Measurements from ENCODE around the gene MAD1L1. TPM values are rescaled to one million over a fixed set of nuclear protein-coding genes. Genes with fewer than 3 reads are reported as not detected.

Gene MAD1L1
- total RNA-seq, 1 donor from 2014 or later: 57.4 TPM

DNA sequence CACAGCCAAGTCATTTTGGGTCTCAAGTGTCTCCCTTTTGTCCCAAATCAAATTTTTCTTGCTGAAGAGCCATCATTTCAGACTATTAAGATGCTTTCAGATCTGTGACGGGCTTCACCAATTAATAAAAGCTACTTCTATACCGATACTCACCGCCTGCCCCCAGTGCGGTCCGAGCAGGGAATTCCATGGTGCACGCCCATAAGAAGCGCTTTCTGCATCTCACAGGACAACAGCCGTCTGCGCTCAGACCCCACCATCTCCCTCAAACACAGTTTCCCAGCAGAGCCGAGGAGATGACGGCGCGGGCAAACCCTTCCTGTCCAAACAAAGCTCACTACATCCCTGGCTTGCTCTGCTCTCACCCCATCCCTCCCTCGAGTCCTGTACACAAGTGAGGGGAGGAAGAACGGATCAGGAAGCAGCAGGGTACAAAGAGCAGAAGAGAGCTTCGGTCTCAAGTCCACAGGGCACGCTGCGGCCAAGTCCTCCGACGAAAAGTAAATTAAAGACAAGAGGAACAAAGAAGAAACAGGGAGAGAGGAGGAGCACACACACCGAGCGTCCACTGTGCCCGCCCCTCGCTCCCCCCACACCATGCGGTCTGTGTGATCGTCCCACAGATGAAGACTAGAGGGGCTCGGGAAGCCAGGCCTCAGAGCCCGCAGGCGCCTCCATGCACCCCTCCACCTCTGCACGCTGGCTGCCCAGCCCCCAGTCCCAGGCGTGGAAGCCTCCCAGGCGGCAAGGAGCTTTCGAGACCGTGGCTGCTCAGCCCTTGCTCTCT is 121.9 kb downstream of the MAD1L1 start:
- FAIRE-seq (no peak), DNase-seq (ENCODE audit: low read depth) (no peak)
- TF ChIP-seq, protein P1, sequence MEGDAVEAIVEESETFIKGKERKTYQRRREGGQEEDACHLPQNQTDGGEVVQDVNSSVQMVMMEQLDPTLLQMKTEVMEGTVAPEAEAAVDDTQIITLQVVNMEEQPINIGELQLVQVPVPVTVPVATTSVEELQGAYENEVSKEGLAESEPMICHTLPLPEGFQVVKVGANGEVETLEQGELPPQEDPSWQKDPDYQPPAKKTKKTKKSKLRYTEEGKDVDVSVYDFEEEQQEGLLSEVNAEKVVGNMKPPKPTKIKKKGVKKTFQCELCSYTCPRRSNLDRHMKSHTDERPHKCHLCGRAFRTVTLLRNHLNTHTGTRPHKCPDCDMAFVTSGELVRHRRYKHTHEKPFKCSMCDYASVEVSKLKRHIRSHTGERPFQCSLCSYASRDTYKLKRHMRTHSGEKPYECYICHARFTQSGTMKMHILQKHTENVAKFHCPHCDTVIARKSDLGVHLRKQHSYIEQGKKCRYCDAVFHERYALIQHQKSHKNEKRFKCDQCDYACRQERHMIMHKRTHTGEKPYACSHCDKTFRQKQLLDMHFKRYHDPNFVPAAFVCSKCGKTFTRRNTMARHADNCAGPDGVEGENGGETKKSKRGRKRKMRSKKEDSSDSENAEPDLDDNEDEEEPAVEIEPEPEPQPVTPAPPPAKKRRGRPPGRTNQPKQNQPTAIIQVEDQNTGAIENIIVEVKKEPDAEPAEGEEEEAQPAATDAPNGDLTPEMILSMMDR (IDR thresholded peaks at IDR 0.05; ENCODE audit: insufficient read depth, low read length, severe bottlenecking): no peak
- Histone ChIP-seq H3K27me3 (ENCODE audit: control insufficient read depth, insufficient read depth, low read length) (no peaks in the 10 kb centered on the region), H3K4me3 (ENCODE audit: low read depth, low read length) (no peak overlapping the region), H3K36me3 (ENCODE audit: control insufficient read depth, insufficient read depth, low read length) (no peaks in the 10 kb centered on the region)

- TF ChIP-seq, protein P1 (IDR thresholded peaks at IDR 0.05; ENCODE audit: insufficient read depth, low read length, severe bottlenecking): no peak
- Histone ChIP-seq H3K36me3 (ENCODE audit: control insufficient read depth, insufficient read depth, low read length) (no peaks in the 10 kb centered on the region), H3K4me3 (ENCODE audit: low read depth, low read length) (no peak overlapping the region), H3K27me3 (ENCODE audit: control insufficient read depth, insufficient read depth, low read length) (no peaks in the 10 kb centered on the region)
- DNase-seq (ENCODE audit: low read depth) (peak; percentile 96), FAIRE-seq (no peak)
Observed at GRCh38 chr7:2109936-2110609, 122.7 kb downstream of the MAD1L1 start.

- Histone ChIP-seq H3K27me3 (ENCODE audit: control insufficient read depth, insufficient read depth, low read length) (no peaks in the 10 kb centered on the region), H3K36me3 (ENCODE audit: control insufficient read depth, insufficient read depth, low read length) (no peaks in the 10 kb centered on the region), H3K4me3 (ENCODE audit: low read depth, low read length) (no peak overlapping the region)
- TF ChIP-seq, protein P1 (IDR thresholded peaks at IDR 0.05; ENCODE audit: insufficient read depth, low read length, severe bottlenecking): no peak
- no peak for DNase-seq (ENCODE audit: low read depth)
- FAIRE-seq: no peak
Observed at GRCh38 chr7:2109251-2109872, 123.4 kb downstream of the MAD1L1 start.

GRCh38 chr7:2108501-2109250 is 124.1 kb downstream of the MAD1L1 start:
- Histone ChIP-seq H3K36me3 (ENCODE audit: control insufficient read depth, insufficient read depth, low read length) (no peaks in the 10 kb centered on the region), H3K4me3 (ENCODE audit: low read depth, low read length) (no peak overlapping the region), H3K27me3 (ENCODE audit: control insufficient read depth, insufficient read depth, low read length) (no peaks in the 10 kb centered on the region)
- TF ChIP-seq, protein P1 (IDR thresholded peaks at IDR 0.05; ENCODE audit: insufficient read depth, low read length, severe bottlenecking): no peak
- DNase-seq (ENCODE audit: low read depth) (no peak), FAIRE-seq (no peak)

DNA sequence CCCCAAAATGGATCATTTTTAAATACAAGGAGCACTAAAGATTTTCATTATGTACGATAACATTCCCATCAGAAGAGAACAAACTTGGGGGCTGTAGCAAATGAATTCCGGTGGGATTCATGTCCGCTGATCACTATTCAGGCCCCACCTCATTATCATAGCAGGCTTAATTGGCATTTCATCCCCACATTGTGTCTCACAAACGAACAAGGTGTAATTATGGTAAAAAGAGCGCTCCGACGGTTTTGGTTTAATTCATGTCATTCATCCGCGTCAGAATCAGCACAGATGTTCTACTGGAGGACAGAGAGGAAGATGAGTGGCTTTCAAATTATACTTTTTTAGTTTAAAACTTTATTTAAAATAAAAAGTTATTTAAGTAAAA is 124.7 kb downstream of the MAD1L1 start:
- FAIRE-seq: no peak
- Histone ChIP-seq H3K36me3 (ENCODE audit: control insufficient read depth, insufficient read depth, low read length) (no peaks in the 10 kb centered on the region), H3K4me3 (ENCODE audit: low read depth, low read length) (no peak overlapping the region), H3K27me3 (ENCODE audit: control insufficient read depth, insufficient read depth, low read length) (no peaks in the 10 kb centered on the region)
- TF ChIP-seq, protein P1 (IDR thresholded peaks at IDR 0.05; ENCODE audit: insufficient read depth, low read length, severe bottlenecking): no peak
- DNase-seq (ENCODE audit: low read depth): no peak

All from bronchial epithelial cell (primary cell).